T-cell (primary cell): Measurements from ENCODE around the gene TRIM14. TPM values are rescaled to one million over a fixed set of nuclear protein-coding genes. Genes with fewer than 3 reads are reported as not detected.

Experiments used
- ATAC-seq, 4 experiments: fragments of 200-7000 bp in 3 of 4; fragments of 150-1000 bp in 1 of 4; cut with Tn5 transposase; replicated peaks in 1 of 4; 1 replicate in 3 of 4; 2 replicates in 1 of 4; pipeline ENCODE4 v1.10.0; 2021; ENCODE audit warnings: moderate library complexity in 3 of 4, mild to moderate bottlenecking in 2 of 4, moderate number of reproducible peaks in 1 of 4
- CTCF ChIA-PET, 2 donors: fragments of 300-600 bp; sonication (Branson Sonifier 250); formaldehyde crosslinking; loops; one replicate each; lab custom pipeline; 2022; ENCODE audit warnings: antibody characterized with exemption in 2 of 2; lab: Charles Lee
- POLR2A ChIA-PET, 2 donors: fragments of 300-600 bp; sonication (Branson Sonifier 250); formaldehyde crosslinking; loops; one replicate each; lab custom pipeline; 2022; ENCODE audit warnings: antibody characterized with exemption in 2 of 2; lab: Charles Lee
- DNase-seq, 35 experiments: peaks; one replicate each; pipeline versions ENCODE4 v3.0.0 to v3.0.0-alpha.2; 2013 to 2023
- H3K27ac ChIP-seq: one replicate; pipeline ENCODE4 v1.5.1; 2013; ENCODE audit warnings: low read length
- H3K27me3 ChIP-seq, 2 experiments: replicated peaks in 1 of 2; 1 replicate in 1 of 2; 2 replicates in 1 of 2; pipeline versions ENCODE4 v1.6.1 to v1.7.0; 2013; ENCODE audit warnings: low read length in 1 of 2, mixed read lengths in 1 of 2; ENCODE audit not compliant: control insufficient read depth in 2 of 2, insufficient read depth in 2 of 2; ENCODE audit errors: extremely low read depth in 1 of 2
- H3K36me3 ChIP-seq, 2 donors: 1 replicate in 1 of 2; 2 replicates in 1 of 2; pipeline versions ENCODE4 v1.6.1 to v1.7.0; 2013; ENCODE audit warnings: low read length in 1 of 2; ENCODE audit not compliant: control insufficient read depth in 2 of 2, insufficient read depth in 1 of 2; ENCODE audit errors: extremely low read depth in 1 of 2
- H3K4me1 ChIP-seq, 2 experiments: 1 replicate in 1 of 2; 2 replicates in 1 of 2; pipeline versions ENCODE4 v1.6.1 to v1.7.0; 2013; ENCODE audit warnings: low read length in 2 of 2, mixed read lengths in 1 of 2; ENCODE audit not compliant: insufficient read depth in 2 of 2, control insufficient read depth in 1 of 2; ENCODE audit errors: extremely low read depth in 1 of 2
- H3K4me3 ChIP-seq, 2 donors: 1 replicate in 1 of 2; 2 replicates in 1 of 2; pipeline versions ENCODE4 v1.5.1 to v1.7.0; 2013; ENCODE audit warnings: mild to moderate bottlenecking in 2 of 2, low read length in 1 of 2, moderate library complexity in 1 of 2; ENCODE audit not compliant: control insufficient read depth in 1 of 2; ENCODE audit errors: extremely low read depth in 1 of 2
- H3K9me3 ChIP-seq: 2 replicates; pipeline ENCODE4 v1.7.0; 2013
- H3K27ac Mint-ChIP-seq, 2 donors: one replicate each; pipeline ENCODE4 v1.8.0; 2020 to 2021; ENCODE audit warnings: mild to moderate bottlenecking in 2 of 2, mixed read lengths in 2 of 2
- H3K27me3 Mint-ChIP-seq, 2 donors: one replicate each; pipeline ENCODE4 v1.8.0; 2021 to 2022; ENCODE audit warnings: mixed read lengths in 2 of 2
- H3K36me3 Mint-ChIP-seq: one replicate; pipeline ENCODE4 v1.8.0; 2021; ENCODE audit warnings: mixed read lengths
- H3K4me1 Mint-ChIP-seq, 3 donors: one replicate each; pipeline ENCODE4 v1.8.0; 2020 to 2022; ENCODE audit warnings: mixed read lengths in 3 of 3, mild to moderate bottlenecking in 1 of 3
- H3K4me3 Mint-ChIP-seq, 3 donors: one replicate each; pipeline ENCODE4 v1.8.0; 2020 to 2022; ENCODE audit warnings: mild to moderate bottlenecking in 3 of 3, mixed read lengths in 3 of 3, moderate library complexity in 3 of 3
- H3K9me3 Mint-ChIP-seq, 3 donors: one replicate each; pipeline ENCODE4 v1.8.0; 2020 to 2022; ENCODE audit warnings: mixed read lengths in 3 of 3
- WGBS: methylation state at CpG from one replicate; pipeline ENCODE4 v1.1.5; 2013; ENCODE audit warnings: missing lambda C conversion rate; ENCODE audit not compliant: insufficient coverage; 5-methylcytosine and 5-hydroxymethylcytosine counted together
- total RNA-seq, 35 experiments: library from RNA in 6 of 35; stranded (reverse) in 6 of 35; fragments of 120-200 nt in 1 of 35; gene quantifications; one replicate each; pipeline versions ENCODE4 v1.2.1 to v1.2.4 and lab custom pipeline; 2013 to 2026

The TRIM14 gene
- total RNA-seq, 5 donors from 2014 or later (not counting 1 experiment from before 2014, with no cell fraction given) = 75.7 to 98.9 (median 85.3) TPM

DNA sequence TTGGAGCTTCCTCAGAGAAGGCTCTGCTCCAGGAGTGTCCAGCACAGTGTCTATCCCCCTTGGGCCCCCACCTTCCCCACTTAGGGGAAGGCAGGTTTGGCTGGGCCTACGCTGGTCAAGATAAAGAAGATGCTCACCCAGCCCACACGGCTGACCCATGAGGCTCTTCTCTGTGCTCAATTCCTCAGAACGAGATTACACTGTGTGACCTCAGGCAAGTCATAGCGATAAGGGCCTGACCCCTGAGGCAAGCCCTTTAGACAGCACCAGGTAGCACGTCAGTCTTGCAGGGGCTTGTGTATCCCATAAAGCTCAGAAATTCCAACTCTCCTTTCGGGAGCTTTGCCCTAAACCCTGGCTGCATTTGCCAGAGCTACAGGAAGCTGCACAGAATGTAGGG is 40.8 kb upstream of the TRIM14 start:
- Histone ChIP-seq H3K27me3 (no peaks in the 10 kb centered on the region), H3K36me3 (peaks cover 0 to 9% of the 10 kb centered on the region in 2 donors), H3K4me3 (no peak overlapping the region), H3K27ac (no peak overlapping the region), H3K4me1 (peaks cover 0 to 33% of the 10 kb centered on the region in 2 experiments), H3K9me3 (no peaks in the 10 kb centered on the region)
- peak overlapping the region in 1 of 2 donors; percentile 61 for H3K27ac Mint-ChIP-seq
- ChIA-PET CTCF (interaction anchor here in 1 of 2 donors (0.5 to 0.6 kb wide), 2 partner anchors 50 to 561 kb away, joined by 3 to 7 read pairs; no protein-coding TSS in a partner anchor), POLR2A (no interaction called here)
- no peak overlapping the region for H3K4me3 Mint-ChIP-seq
- no peaks in the 10 kb centered on the region for H3K27me3 Mint-ChIP-seq
- H3K36me3 Mint-ChIP-seq = peaks cover 10% of the 10 kb centered on the region
- ATAC-seq (no peak), DNase-seq (no peak)
- no peaks in the 10 kb centered on the region for H3K9me3 Mint-ChIP-seq
- WGBS = 96% methylated on average over 4 of the region's 6 CpGs
- peaks cover 34 to 38% (median 36%) of the 10 kb centered on the region in 3 donors for H3K4me1 Mint-ChIP-seq

DNA sequence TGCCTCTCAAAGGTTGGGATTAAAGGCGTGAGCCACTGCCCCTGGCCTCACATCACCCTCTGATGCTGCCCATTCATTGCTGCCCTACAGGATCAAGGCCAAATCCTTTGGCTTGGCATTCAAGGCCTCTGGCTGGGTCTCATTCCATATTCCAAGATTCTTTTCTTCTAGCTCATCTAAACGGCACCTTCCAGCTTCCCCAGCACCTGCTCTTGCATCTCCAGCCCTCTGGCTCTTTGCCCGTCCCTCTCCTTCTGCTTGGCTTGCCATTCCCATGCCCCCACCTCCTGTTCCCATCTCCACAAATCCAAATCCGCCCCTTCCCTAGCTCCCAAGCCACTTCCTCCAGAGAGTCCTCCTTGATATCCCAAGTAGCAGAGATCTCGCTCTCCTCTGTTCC is 40.3 kb upstream of the TRIM14 start:
- H3K27ac ChIP-seq = no peak overlapping the region
- peaks cover 0 to 11% of the 10 kb centered on the region in 2 donors for H3K36me3 ChIP-seq
- H3K4me1 Mint-ChIP-seq = peaks cover 29 to 36% (median 33%) of the 10 kb centered on the region in 3 donors
- no peaks in the 10 kb centered on the region for H3K9me3 ChIP-seq
- H3K27me3 Mint-ChIP-seq = no peaks in the 10 kb centered on the region
- no peak overlapping the region for H3K4me3 ChIP-seq
- peak overlapping the region in 1 of 2 donors; percentile 61 for H3K27ac Mint-ChIP-seq
- ChIA-PET POLR2A (no interaction called here), CTCF (interaction anchor here (0.5 to 0.9 kb wide), 4 partner anchors 10 to 561 kb away, joined by 3 to 7 read pairs (median 3); no protein-coding TSS in a partner anchor)
- no peaks in the 10 kb centered on the region for H3K27me3 ChIP-seq
- no peaks in the 10 kb centered on the region for H3K9me3 Mint-ChIP-seq
- H3K4me1 ChIP-seq = peaks cover 0 to 28% of the 10 kb centered on the region in 2 experiments
- ATAC-seq (no peak), DNase-seq (no peak)
- no peak overlapping the region for H3K4me3 Mint-ChIP-seq
- WGBS = 95% methylated on average over 5 of the region's 5 CpGs
- H3K36me3 Mint-ChIP-seq = peaks cover 14% of the 10 kb centered on the region

DNA sequence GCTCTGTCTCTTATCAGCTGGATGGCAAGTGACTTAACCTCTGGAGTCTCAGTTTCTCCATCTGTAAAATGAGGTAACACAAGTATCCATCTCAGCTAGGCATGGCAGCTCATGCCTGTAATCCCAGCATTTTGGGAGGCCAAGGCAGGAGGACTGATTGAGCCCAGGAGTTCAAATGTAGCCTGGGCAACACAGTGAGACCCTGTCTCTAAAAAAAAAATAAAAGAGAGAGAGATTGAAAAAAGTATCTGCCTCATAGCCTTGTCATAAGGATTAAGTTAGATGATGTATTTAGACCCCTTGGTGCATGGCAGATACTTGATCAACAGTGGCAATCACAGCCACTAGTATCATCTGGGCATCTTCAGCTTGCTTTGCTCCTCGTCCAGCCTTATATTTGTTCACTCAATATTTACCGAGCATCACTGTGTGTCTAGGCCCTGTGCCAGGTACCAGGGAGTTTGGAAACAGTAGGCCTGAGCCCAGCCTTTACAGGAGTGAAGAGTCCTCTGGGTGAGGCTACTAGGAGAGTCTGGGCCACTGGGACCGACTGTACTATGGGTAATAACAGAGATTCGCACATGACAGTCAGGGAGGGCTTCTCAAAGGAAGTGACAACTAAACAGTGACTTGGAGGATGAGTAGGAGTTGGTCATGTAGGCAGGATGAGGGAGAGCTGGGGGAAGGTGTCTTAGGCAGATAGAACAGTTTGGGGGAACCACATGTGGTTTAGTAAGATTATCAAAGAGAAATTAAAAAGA is 39.2 kb upstream of the TRIM14 start:
- H3K36me3 ChIP-seq = peaks cover 0 to 11% of the 10 kb centered on the region in 2 donors
- Mint-ChIP-seq H3K9me3 (no peaks in the 10 kb centered on the region), H3K27me3 (no peaks in the 10 kb centered on the region), H3K4me1 (peaks cover 22 to 29% (median 23%) of the 10 kb centered on the region in 3 donors), H3K36me3 (peaks cover 21% of the 10 kb centered on the region), H3K27ac (peak overlapping the region in 1 of 2 donors; percentile 0), H3K4me3 (no peak overlapping the region)
- no peak overlapping the region for H3K4me3 ChIP-seq
- peaks cover 0 to 18% of the 10 kb centered on the region in 2 experiments for H3K4me1 ChIP-seq
- H3K27ac ChIP-seq = no peak overlapping the region
- CTCF ChIA-PET = interaction anchor here in 1 of 2 donors (0.6 to 0.9 kb wide), 2 partner anchors 9 to 85 kb away, joined by 3 to 4 read pairs; no protein-coding TSS in a partner anchor
- POLR2A ChIA-PET = interaction anchor here in 1 of 2 donors (0.6 kb wide), 1 partner anchor 8 kb away, joined by 7 read pairs; no protein-coding TSS in a partner anchor
- 55% methylated on average over 2 of the region's 4 CpGs for WGBS
- peak in 1 of 4 experiments; percentile 37 for ATAC-seq
- no peaks in the 10 kb centered on the region for H3K9me3 ChIP-seq
- no peak for DNase-seq
- no peaks in the 10 kb centered on the region for H3K27me3 ChIP-seq

DNA sequence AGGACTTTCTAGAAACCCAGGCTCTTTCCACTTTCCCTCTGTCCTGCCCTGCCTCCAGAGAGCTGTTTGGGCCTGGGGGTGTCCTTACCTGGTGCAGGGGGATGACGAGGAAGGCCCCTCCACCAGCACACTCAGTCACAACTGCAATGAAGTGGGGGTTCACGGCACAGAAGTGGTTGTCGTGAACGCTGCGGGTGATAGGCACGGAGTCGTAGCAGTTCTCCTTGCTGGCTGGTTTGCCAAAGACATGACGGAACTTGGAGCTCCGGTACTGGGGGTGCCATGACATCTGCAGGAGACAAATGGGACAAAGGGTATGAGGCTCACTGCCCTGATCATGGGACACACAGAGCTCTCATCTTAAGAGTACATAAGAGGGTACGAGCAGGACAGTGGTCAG is 38.4 kb upstream of the TRIM14 start:
- H3K27me3 ChIP-seq = no peaks in the 10 kb centered on the region
- DNase-seq (no peak), ATAC-seq (no peak)
- H3K4me3 Mint-ChIP-seq = no peak overlapping the region
- peaks cover 20 to 28% (median 23%) of the 10 kb centered on the region in 3 donors for H3K4me1 Mint-ChIP-seq
- H3K4me1 ChIP-seq = peaks cover 0 to 18% of the 10 kb centered on the region in 2 experiments
- peak overlapping the region in 1 of 2 donors; percentile 28 for H3K27ac Mint-ChIP-seq
- H3K9me3 Mint-ChIP-seq = no peaks in the 10 kb centered on the region
- H3K27me3 Mint-ChIP-seq = no peaks in the 10 kb centered on the region
- H3K9me3 ChIP-seq = no peaks in the 10 kb centered on the region
- H3K36me3 ChIP-seq = peaks cover 0 to 11% of the 10 kb centered on the region in 2 donors
- POLR2A ChIA-PET = no interaction called here
- H3K27ac ChIP-seq = no peak overlapping the region
- CTCF ChIA-PET = no interaction called here
- H3K36me3 Mint-ChIP-seq = peaks cover 26% of the 10 kb centered on the region
- WGBS = 98% methylated on average over 9 of the region's 10 CpGs
- no peak overlapping the region for H3K4me3 ChIP-seq

DNA sequence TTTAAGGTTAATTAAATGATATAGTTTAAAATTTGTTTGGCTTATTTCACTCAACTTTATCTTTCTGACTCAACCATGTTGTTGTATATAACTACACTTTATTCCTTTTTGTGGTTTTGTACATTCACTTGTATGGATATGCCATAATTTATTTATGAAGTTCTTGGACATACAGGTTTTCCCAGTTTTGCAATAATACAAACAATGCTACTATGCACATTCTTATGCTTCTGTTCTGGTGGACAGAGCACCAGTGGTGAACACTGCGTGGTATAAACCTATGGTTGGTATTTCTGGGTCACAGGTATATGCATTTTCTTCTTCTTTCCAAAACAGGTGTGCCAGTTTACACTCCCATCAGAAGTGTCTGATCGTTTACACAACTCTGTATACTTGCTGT is 35.7 kb upstream of the TRIM14 start:
- no peaks in the 10 kb centered on the region for H3K9me3 Mint-ChIP-seq
- H3K4me3 Mint-ChIP-seq = no peak overlapping the region
- H3K27me3 ChIP-seq = no peaks in the 10 kb centered on the region
- POLR2A ChIA-PET = interaction anchor here in 1 of 2 donors (0.6 kb wide), 1 partner anchor 86 kb away, joined by 3 read pairs; no protein-coding TSS in a partner anchor
- no peak for DNase-seq
- no peak for ATAC-seq
- CTCF ChIA-PET = interaction anchor here in 1 of 2 donors (0.6 kb wide), 1 partner anchor 61 kb away, joined by 3 read pairs; no protein-coding TSS in a partner anchor
- no peak overlapping the region for H3K4me3 ChIP-seq
- peaks cover 11 to 21% (median 20%) of the 10 kb centered on the region in 3 donors for H3K4me1 Mint-ChIP-seq
- H3K9me3 ChIP-seq = no peaks in the 10 kb centered on the region
- peaks cover 0 to 15% of the 10 kb centered on the region in 2 experiments for H3K4me1 ChIP-seq
- WGBS = no CpG with 5 or more reads among the region's 2 CpGs
- H3K27ac ChIP-seq = no peak overlapping the region
- H3K36me3 ChIP-seq = peaks cover 0 to 11% of the 10 kb centered on the region in 2 donors
- H3K27ac Mint-ChIP-seq = no peak overlapping the region
- H3K27me3 Mint-ChIP-seq = no peaks in the 10 kb centered on the region
- peaks cover 29% of the 10 kb centered on the region for H3K36me3 Mint-ChIP-seq

DNA sequence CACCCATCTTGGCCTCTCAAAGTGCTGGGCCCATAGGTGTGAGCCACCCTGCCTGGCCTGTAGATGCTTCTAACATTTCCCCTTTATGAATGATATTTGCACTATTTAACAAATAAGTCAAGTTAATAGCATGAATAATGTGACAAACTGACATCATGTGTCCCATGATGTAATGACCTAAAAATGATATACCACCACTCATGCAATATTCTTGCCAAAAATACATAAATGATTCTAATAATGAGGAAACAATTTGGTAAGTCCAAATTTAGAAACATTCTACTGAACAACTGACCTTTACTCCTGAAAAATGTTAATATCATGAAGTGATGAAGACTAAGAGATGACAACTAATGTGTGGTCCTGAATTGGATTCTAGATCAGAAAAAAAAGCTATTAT is 33.5 kb upstream of the TRIM14 start:
- H3K27ac ChIP-seq = no peak overlapping the region
- Mint-ChIP-seq H3K27me3 (no peaks in the 10 kb centered on the region), H3K36me3 (peaks cover 34% of the 10 kb centered on the region), H3K4me1 (peaks cover 4 to 13% (median 8%) of the 10 kb centered on the region in 3 donors), H3K9me3 (no peaks in the 10 kb centered on the region), H3K27ac (peak overlapping the region in 1 of 2 donors; percentile 2), H3K4me3 (no peak overlapping the region)
- ChIA-PET POLR2A (interaction anchor here in 1 of 2 donors (0.6 kb wide), 1 partner anchor 77 kb away, joined by 3 read pairs; no protein-coding TSS in a partner anchor), CTCF (no interaction called here)
- ATAC-seq (no peak), DNase-seq (no peak)
- no peaks in the 10 kb centered on the region for H3K4me1 ChIP-seq
- peaks cover 0 to 11% of the 10 kb centered on the region in 2 donors for H3K36me3 ChIP-seq
- H3K27me3 ChIP-seq = no peaks in the 10 kb centered on the region
- H3K9me3 ChIP-seq = no peaks in the 10 kb centered on the region
- no peak overlapping the region for H3K4me3 ChIP-seq
